MM.1S (cell line): ENCODE data around the gene ZNF346.

Experiments
- DNase-seq: peaks from one replicate; pipeline ENCODE4 v3.0.0-alpha.2; 2015
- H2AFZ ChIP-seq: fragments of 300-600 bp; sonication (generic); 2 replicates; pipeline ENCODE4 v1.6.0; 2016; ENCODE audit warnings: antibody characterized with exemption, low read length
- H3F3A ChIP-seq: fragments of 300-600 bp; sonication (generic); 2 replicates; pipeline ENCODE4 v1.6.1; 2016; ENCODE audit warnings: mild to moderate bottlenecking, antibody characterized with exemption, low read length, moderate library complexity, mixed read lengths; ENCODE audit not compliant: insufficient read depth
- H3K27ac ChIP-seq: fragments of 300-600 bp; sonication (generic); 2 replicates; pipeline ENCODE4 v1.5.1; 2016; ENCODE audit warnings: mild to moderate bottlenecking, low read length
- H3K27me3 ChIP-seq: fragments of 300-600 bp; sonication (generic); replicated peaks from 2 replicates; pipeline ENCODE4 v1.6.0; 2016; ENCODE audit warnings: low read length; ENCODE audit not compliant: insufficient read depth
- H3K36me3 ChIP-seq: fragments of 300-600 bp; sonication (generic); replicated peaks from 2 replicates; pipeline ENCODE4 v1.6.1; 2016; ENCODE audit warnings: mild to moderate bottlenecking, low read length, mixed read lengths; ENCODE audit not compliant: insufficient read depth
- H3K4me1 ChIP-seq: fragments of 300-600 bp; sonication (generic); 2 replicates; pipeline ENCODE4 v1.6.1; 2016; ENCODE audit warnings: low read length, mixed read lengths
- H3K4me2 ChIP-seq: fragments of 300-600 bp; sonication (generic); 2 replicates; pipeline ENCODE4 v1.6.0; 2016; ENCODE audit warnings: low read depth, low read length
- H3K4me3 ChIP-seq: fragments of 300-600 bp; sonication (generic); 2 replicates; pipeline ENCODE4 v1.5.1; 2016; ENCODE audit warnings: low read length, mixed read lengths
- H3K79me2 ChIP-seq: fragments of 300-600 bp; sonication (generic); 2 replicates; pipeline ENCODE4 v1.6.1; 2016; ENCODE audit warnings: mixed run types, low read length, mixed read lengths
- H3K9ac ChIP-seq: fragments of 300-600 bp; sonication (generic); 2 replicates; pipeline ENCODE4 v1.6.1; 2016; ENCODE audit warnings: low read length, mixed read lengths
- H3K9me2 ChIP-seq: fragments of 300-600 bp; sonication (generic); replicated peaks from 2 replicates; pipeline ENCODE4 v1.6.1; 2016; ENCODE audit warnings: mild to moderate bottlenecking, low read length, mixed read lengths; ENCODE audit not compliant: insufficient read depth
- H3K9me3 ChIP-seq: fragments of 300-600 bp; sonication (generic); replicated peaks from 2 replicates; pipeline ENCODE4 v1.6.1; 2016; ENCODE audit warnings: mild to moderate bottlenecking, low read length, mixed read lengths; ENCODE audit not compliant: insufficient read depth
- H4K20me1 ChIP-seq: fragments of 300-600 bp; sonication (generic); 2 replicates; pipeline ENCODE4 v1.6.1; 2016; ENCODE audit warnings: mild to moderate bottlenecking, low read length, moderate library complexity, mixed read lengths; ENCODE audit not compliant: insufficient read depth
- CTCF ChIP-seq: fragments of 300-600 bp; sonication (generic); IDR thresholded peaks from 2 replicates; pipeline ENCODE4 v1.5.1; 2016; ENCODE audit warnings: antibody characterized with exemption, low read length, mixed read lengths
- EZH2 ChIP-seq: fragments of 300-600 bp; sonication (generic); optimal IDR thresholded peaks from 2 replicates; pipeline ENCODE3; 2017; ENCODE audit warnings: low read depth, mild to moderate bottlenecking, antibody characterized with exemption, low read length, mixed read lengths
- EZH2phosphoT487 ChIP-seq: fragments of 300-600 bp; sonication (generic); IDR thresholded peaks from 2 replicates; pipeline ENCODE4 v1.6.1; 2018; ENCODE audit warnings: antibody characterized with exemption, low read length

Gene ZNF346

DNA sequence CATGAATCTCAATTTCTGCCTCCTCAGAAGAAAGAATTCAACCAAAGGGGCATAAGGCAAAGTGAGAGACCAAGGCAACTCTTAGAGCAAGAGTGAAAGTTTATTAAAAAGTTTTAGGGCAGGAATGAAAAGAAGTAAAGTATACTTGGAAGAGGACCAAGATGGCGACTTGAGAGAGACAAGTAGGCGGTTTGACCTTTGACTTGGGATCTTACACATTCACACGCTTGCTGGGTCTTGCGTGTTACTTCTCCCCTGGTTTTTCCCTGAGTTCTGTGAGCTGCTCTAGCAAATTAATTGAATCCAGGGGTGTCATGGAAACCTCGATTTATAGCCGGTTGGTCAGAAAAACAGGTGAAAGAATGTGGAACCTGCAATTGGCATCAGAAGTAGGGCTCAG is 7.0 kb downstream of the ZNF346 start:
- peaks cover 53% of the 10 kb centered on the region for H3K79me2 ChIP-seq
- H4K20me1 ChIP-seq = no peaks in the 10 kb centered on the region
- no peaks in the 10 kb centered on the region for H3K4me1 ChIP-seq
- H3K27ac ChIP-seq = no peak overlapping the region
- no peak overlapping the region for H3K9ac ChIP-seq
- H2AFZ ChIP-seq = no peak overlapping the region
- peaks cover 3% of the 10 kb centered on the region; the same call in 1 of the 2 replicates for H3K36me3 ChIP-seq
- H3F3A ChIP-seq = no peaks in the 10 kb centered on the region
- TF ChIP-seq EZH2phosphoT487 (no peak), EZH2 (no peak), CTCF (no peak)
- H3K4me2 ChIP-seq = no peak overlapping the region
- no peak for DNase-seq
- H3K9me2 ChIP-seq = no peaks in the 10 kb centered on the region
- H3K9me3 ChIP-seq = no peaks in the 10 kb centered on the region
- no peaks in the 10 kb centered on the region for H3K27me3 ChIP-seq
- no peak overlapping the region for H3K4me3 ChIP-seq

GRCh38 chr5:177035976-177036375 is 13.5 kb downstream of the ZNF346 start:
- Histone ChIP-seq H3K79me2 (peaks cover 42% of the 10 kb centered on the region), H3K4me1 (no peaks in the 10 kb centered on the region), H2AFZ (no peak overlapping the region), H3K4me3 (no peak overlapping the region), H3K9ac (no peak overlapping the region), H3F3A (no peaks in the 10 kb centered on the region), H4K20me1 (no peaks in the 10 kb centered on the region), H3K9me2 (no peaks in the 10 kb centered on the region), H3K36me3 (no peaks in the 10 kb centered on the region), H3K4me2 (no peak overlapping the region), H3K27me3 (no peaks in the 10 kb centered on the region), H3K9me3 (no peaks in the 10 kb centered on the region), H3K27ac (no peak overlapping the region)
- no peak for DNase-seq
- TF ChIP-seq EZH2phosphoT487 (no peak), EZH2 (no peak), CTCF (no peak)

DNA sequence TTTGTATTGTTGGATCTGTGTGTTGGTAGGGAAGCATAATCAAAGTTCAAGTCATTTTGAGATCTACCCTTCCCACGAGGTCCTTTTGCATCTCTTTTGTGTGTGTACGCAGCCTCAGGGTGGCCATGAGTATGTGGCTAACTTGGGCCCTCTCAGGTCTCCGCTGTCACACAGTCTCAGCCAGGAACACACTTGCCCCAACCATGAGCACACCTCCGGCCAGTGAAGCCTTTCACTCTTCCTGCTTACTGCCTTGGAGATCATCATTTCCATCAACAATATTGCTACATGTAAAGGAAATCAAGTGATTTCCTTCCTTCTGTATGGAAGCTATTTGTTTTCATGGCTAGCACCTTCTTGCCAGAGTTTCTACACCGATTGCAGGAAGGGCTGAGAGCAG is 13.9 kb downstream of the ZNF346 start:
- H3K4me3 ChIP-seq = no peak overlapping the region
- H3K27ac ChIP-seq = no peak overlapping the region
- H3K9ac ChIP-seq = no peak overlapping the region
- no peaks in the 10 kb centered on the region for H3K36me3 ChIP-seq
- H4K20me1 ChIP-seq = no peaks in the 10 kb centered on the region
- no peaks in the 10 kb centered on the region for H3K9me2 ChIP-seq
- TF ChIP-seq CTCF (no peak), EZH2 (no peak), EZH2phosphoT487 (no peak)
- H3K9me3 ChIP-seq = no peaks in the 10 kb centered on the region
- no peak for DNase-seq
- no peak overlapping the region for H3K4me2 ChIP-seq
- H3K79me2 ChIP-seq = peaks cover 37% of the 10 kb centered on the region
- no peaks in the 10 kb centered on the region for H3K27me3 ChIP-seq
- H3F3A ChIP-seq = 0 out of 2 replicates have a peak, but pooled peaks cover 2% of the 10 kb centered on the region
- no peaks in the 10 kb centered on the region for H3K4me1 ChIP-seq
- no peak overlapping the region for H2AFZ ChIP-seq
